ENCODE results near the gene XPO6. TPM values are rescaled to one million over a fixed set of nuclear protein-coding genes. Genes with fewer than 3 reads are reported as not detected.

The XPO6 gene
- polyA plus RNA-seq, 1 donor (not counting 4 experiments of a cell fraction or from before 2014, with no cell fraction given), result 127 TPM

DNA sequence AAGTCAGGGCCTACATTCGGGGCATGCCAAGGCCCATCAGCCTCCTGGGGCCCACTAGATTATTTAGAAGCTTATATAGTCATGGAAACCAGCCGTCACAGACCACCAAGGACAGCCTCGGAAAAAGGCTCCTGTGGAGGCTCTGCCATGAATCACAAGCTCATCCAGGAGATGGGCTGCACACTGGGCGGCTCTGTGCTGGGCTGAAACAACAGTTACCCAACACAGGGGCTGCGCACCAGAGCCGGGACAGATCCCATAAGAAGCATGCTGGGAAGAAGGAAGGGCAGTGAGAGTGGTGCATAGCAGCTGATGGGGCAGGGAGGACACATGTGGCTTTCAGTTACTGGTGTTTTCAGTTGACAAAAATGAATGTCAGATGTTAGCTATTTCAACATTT lies 80.6 kb downstream of the XPO6 start:
- no peak for DNase-seq (ENCODE audit: low read depth, low spot score)
- Histone ChIP-seq H3K9me1 (ENCODE audit: control insufficient read depth, extremely low read depth, insufficient read depth, low read length) (no peaks in the 10 kb centered on the region), H3K4me2 (ENCODE audit: control insufficient read depth, extremely low read depth, insufficient read depth, low read depth, low read length) (no peak overlapping the region), H3K9ac (ENCODE audit: control insufficient read depth, extremely low read depth, insufficient read depth, low read length) (no peak overlapping the region), H3K36me3 (ENCODE audit: control insufficient read depth in 2 of 2, extremely low read depth in 1 of 2, insufficient read depth in 2 of 2, low read length in 2 of 2) (peaks cover 46 to 60% of the 10 kb centered on the region in 2 experiments), H3K79me2 (ENCODE audit: control insufficient read depth, insufficient read depth, low read length) (peaks cover 5% of the 10 kb centered on the region), H3K4me3 (ENCODE audit: control insufficient read depth in 2 of 3, extremely low read depth in 1 of 3, insufficient read depth in 2 of 3, low read depth in 1 of 3, low read length in 3 of 3) (no peak overlapping the region), H3K9me3 (ENCODE audit: control insufficient read depth, low read depth, low read length) (no peaks in the 10 kb centered on the region), H2AFZ (ENCODE audit: control insufficient read depth, low read length) (no peak overlapping the region), H3K27me3 (ENCODE audit: control insufficient read depth, extremely low read depth, insufficient read depth, low read length) (no peaks in the 10 kb centered on the region), H3K27ac (ENCODE audit: control insufficient read depth, insufficient read depth, low read length) (no peak overlapping the region), H3K4me1 (ENCODE audit: control insufficient read depth, extremely low read depth, insufficient read depth, low read length) (no peaks in the 10 kb centered on the region), H4K20me1 (ENCODE audit: control insufficient read depth, extremely low read depth, insufficient read depth, low read length) (peaks cover 6% of the 10 kb centered on the region)
- FAIRE-seq, result no peak
- TF ChIP-seq, protein P1, sequence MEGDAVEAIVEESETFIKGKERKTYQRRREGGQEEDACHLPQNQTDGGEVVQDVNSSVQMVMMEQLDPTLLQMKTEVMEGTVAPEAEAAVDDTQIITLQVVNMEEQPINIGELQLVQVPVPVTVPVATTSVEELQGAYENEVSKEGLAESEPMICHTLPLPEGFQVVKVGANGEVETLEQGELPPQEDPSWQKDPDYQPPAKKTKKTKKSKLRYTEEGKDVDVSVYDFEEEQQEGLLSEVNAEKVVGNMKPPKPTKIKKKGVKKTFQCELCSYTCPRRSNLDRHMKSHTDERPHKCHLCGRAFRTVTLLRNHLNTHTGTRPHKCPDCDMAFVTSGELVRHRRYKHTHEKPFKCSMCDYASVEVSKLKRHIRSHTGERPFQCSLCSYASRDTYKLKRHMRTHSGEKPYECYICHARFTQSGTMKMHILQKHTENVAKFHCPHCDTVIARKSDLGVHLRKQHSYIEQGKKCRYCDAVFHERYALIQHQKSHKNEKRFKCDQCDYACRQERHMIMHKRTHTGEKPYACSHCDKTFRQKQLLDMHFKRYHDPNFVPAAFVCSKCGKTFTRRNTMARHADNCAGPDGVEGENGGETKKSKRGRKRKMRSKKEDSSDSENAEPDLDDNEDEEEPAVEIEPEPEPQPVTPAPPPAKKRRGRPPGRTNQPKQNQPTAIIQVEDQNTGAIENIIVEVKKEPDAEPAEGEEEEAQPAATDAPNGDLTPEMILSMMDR (optimal IDR thresholded peaks at IDR 0.05 in 1 of 3, IDR thresholded peaks at IDR 0.05 in 1 of 3, conservative IDR thresholded peaks at IDR 0.05 in 1 of 3; ENCODE audit: extremely low read depth in 1 of 3, insufficient read depth in 2 of 3, low read length in 3 of 3), result no peak
- TF ChIP-seq EZH2 (IDR thresholded peaks at IDR 0.05; ENCODE audit: low read length), result no peak
- dilution Hi-C loops (cut with MboI; ENCODE audit: extremely low pct_ligation_motif_present, low sequenced_read_pairs), result no loop called here

DNA sequence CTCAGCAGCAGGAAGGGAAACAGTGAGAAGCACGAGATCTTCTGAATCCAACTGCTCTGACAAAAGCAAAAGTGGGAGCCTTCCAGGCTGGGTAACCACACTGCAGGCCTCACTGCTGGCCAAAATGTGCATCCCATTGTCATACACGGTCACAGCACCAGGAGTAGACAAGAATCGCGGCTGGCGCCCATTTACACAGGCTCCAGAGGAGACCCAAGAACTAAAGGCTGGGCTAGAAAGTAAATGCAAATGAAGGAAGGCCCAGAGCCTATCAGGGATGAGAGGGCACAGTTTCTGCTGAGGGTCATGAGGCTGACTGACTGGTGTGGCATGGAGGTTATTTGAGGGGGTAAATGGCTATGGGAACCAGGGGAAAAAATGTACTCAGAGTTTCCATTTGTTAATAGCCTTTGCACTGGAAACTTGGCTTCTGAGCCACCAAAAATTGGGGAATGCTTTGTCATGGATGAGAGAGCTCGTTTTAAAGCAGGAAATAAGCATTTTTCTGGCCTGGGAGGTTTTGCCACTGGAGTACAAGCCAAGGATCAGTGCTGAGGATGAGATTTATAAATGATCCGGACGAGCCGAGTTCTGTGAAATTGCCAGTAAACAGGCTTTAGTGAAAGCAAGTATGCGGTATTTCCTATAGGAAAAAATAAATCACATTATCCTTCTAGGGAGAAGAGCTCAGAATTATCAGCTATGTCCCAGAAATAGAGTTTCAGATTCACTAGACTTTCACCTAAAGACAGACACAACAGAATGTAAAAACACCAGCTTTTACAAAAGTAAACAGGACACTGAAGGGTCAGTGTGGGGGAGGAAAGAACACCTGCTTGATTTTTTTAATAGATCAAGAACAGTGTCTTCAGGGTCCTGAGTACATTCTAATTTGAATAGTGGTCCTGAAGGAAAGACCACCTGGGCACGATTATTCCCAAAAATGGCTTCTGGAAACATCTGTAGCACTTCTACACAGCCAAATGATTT lies 81.4 kb downstream of the XPO6 start:
- DNase-seq (ENCODE audit: low read depth, low spot score), result no peak
- no peaks in the 10 kb centered on the region for H3K9me1 ChIP-seq (ENCODE audit: control insufficient read depth, extremely low read depth, insufficient read depth, low read length)
- H3K4me3 ChIP-seq (ENCODE audit: control insufficient read depth in 2 of 3, extremely low read depth in 1 of 3, insufficient read depth in 2 of 3, low read depth in 1 of 3, low read length in 3 of 3), result no peak overlapping the region
- H3K27ac ChIP-seq (ENCODE audit: control insufficient read depth, insufficient read depth, low read length), result no peak overlapping the region
- H3K9ac ChIP-seq (ENCODE audit: control insufficient read depth, extremely low read depth, insufficient read depth, low read length), result no peak overlapping the region
- no peak overlapping the region for H2AFZ ChIP-seq (ENCODE audit: control insufficient read depth, low read length)
- H3K79me2 ChIP-seq (ENCODE audit: control insufficient read depth, insufficient read depth, low read length), result peaks cover 5% of the 10 kb centered on the region
- H3K36me3 ChIP-seq (ENCODE audit: control insufficient read depth in 2 of 2, extremely low read depth in 1 of 2, insufficient read depth in 2 of 2, low read length in 2 of 2), result peaks cover 51 to 67% of the 10 kb centered on the region in 2 experiments
- no peak for FAIRE-seq
- H3K4me1 ChIP-seq (ENCODE audit: control insufficient read depth, extremely low read depth, insufficient read depth, low read length), result no peaks in the 10 kb centered on the region
- dilution Hi-C loops (cut with MboI; ENCODE audit: extremely low pct_ligation_motif_present, low sequenced_read_pairs), result no loop called here
- peaks cover 6% of the 10 kb centered on the region for H4K20me1 ChIP-seq (ENCODE audit: control insufficient read depth, extremely low read depth, insufficient read depth, low read length)
- TF ChIP-seq, protein P1 (optimal IDR thresholded peaks at IDR 0.05 in 1 of 3, IDR thresholded peaks at IDR 0.05 in 1 of 3, conservative IDR thresholded peaks at IDR 0.05 in 1 of 3; ENCODE audit: extremely low read depth in 1 of 3, insufficient read depth in 2 of 3, low read length in 3 of 3), result no peak
- TF ChIP-seq EZH2 (IDR thresholded peaks at IDR 0.05; ENCODE audit: low read length), result no peak
- H3K9me3 ChIP-seq (ENCODE audit: control insufficient read depth, low read depth, low read length), result no peaks in the 10 kb centered on the region
- no peaks in the 10 kb centered on the region for H3K27me3 ChIP-seq (ENCODE audit: control insufficient read depth, extremely low read depth, insufficient read depth, low read length)
- no peak overlapping the region for H3K4me2 ChIP-seq (ENCODE audit: control insufficient read depth, extremely low read depth, insufficient read depth, low read depth, low read length)
